PC-9 (cell line): ENCODE results near the gene CCDC141.

Experiments
- CTCF ChIP-seq: fragments of 200-600 bp; sonication (generic); conservative IDR thresholded peaks from 2 replicates; pipeline ENCODE4 v1.6.1; 2017; ENCODE audit warnings: mixed run types, antibody characterized with exemption, mild to moderate bottlenecking, moderate library complexity
- EZH2 ChIP-seq: fragments of 200-600 bp; sonication (generic); IDR thresholded peaks from 2 replicates; pipeline ENCODE4 v1.8.0; 2017; ENCODE audit warnings: antibody characterized with exemption, low read depth

- TF ChIP-seq CTCF (no peak), EZH2 (no peak)
Measured at GRCh38 chr2:178877874-178878273, 172.1 kb downstream of the CCDC141 start.
